SIG-M5 (cell line): ENCODE measurements around the gene EVX2.

ENCODE experiments used
- DNase-seq: peaks from one replicate; lab custom pipeline; 2025; lab: John Stamatoyannopoulos, UW

EVX2 gene

GRCh38 chr2:176107731-176108181 is 24.0 kb upstream of the EVX2 start:
- no peak for DNase-seq

GRCh38 chr2:176106581-176107539 is 23.1 kb upstream of the EVX2 start, which contains the start of gene HOXD11:
TSS of gene HOXD11 (plus strand) at chr2:176107280. CDS start at chr2:176107356, 76 bp downstream.
- DNase-seq, result no peak

- no peak for DNase-seq
These were observed 22.2 kb upstream of the EVX2 start for GRCh38 chr2:176105730-176106580.

GRCh38 chr2:176105078-176105729 is 21.4 kb upstream of the EVX2 start:
- DNase-seq, result no peak

- DNase-seq, result no peak
These were observed 20.7 kb upstream of the EVX2 start for GRCh38 chr2:176104316-176105077.

GRCh38 chr2:176103742-176104315 is 20.1 kb upstream of the EVX2 start:
- DNase-seq, result no peak

- no peak for DNase-seq
These were observed 19.4 kb upstream of the EVX2 start for GRCh38 chr2:176103194-176103593.

- DNase-seq, result no peak
These were observed 18.6 kb upstream of the EVX2 start for GRCh38 chr2:176102309-176102866.

- DNase-seq, result no peak
These were observed 18.1 kb upstream of the EVX2 start for GRCh38 chr2:176101842-176102241.

GRCh38 chr2:176101216-176101830 is 17.6 kb upstream of the EVX2 start:
- no peak for DNase-seq

- DNase-seq, result no peak
These were observed 16.9 kb upstream of the EVX2 start for GRCh38 chr2:176100547-176101140.

- DNase-seq, result no peak
These were observed 16.2 kb upstream of the EVX2 start, which contains the start of gene HOXD12 for GRCh38 chr2:176099728-176100546. TSS of gene HOXD12 (plus strand) at chr2:176099795. CDS start at chr2:176099802, 7 bp downstream.

- DNase-seq, result no peak
These were observed 15.5 kb upstream of the EVX2 start for GRCh38 chr2:176099159-176099727.

GRCh38 chr2:176098366-176099158 is 14.8 kb upstream of the EVX2 start:
- DNase-seq, result no peak

- DNase-seq, result no peak
These were observed 14.1 kb upstream of the EVX2 start for GRCh38 chr2:176097820-176098365.

GRCh38 chr2:176096986-176097819 is 13.4 kb upstream of the EVX2 start:
- no peak for DNase-seq
